GM19193 (cell line): ENCODE results near the gene ZFYVE21.

Source experiments
- POLR2A ChIP-seq: IDR thresholded peaks from 4 replicates; pipeline ENCODE4 v1.6.1; 2011; ENCODE audit not compliant: insufficient read depth, insufficient read length; ENCODE audit errors: extremely low read depth

The ZFYVE21 gene

GRCh38 chr14:103767336-103767894, 51.8 kb downstream of the ZFYVE21 start:
- TF ChIP-seq POLR2A: no peak

GRCh38 chr14:103770500-103770899, 54.9 kb downstream of the ZFYVE21 start:
- no peak for TF ChIP-seq POLR2A

- TF ChIP-seq POLR2A: no peak
Observed at GRCh38 chr14:103770902-103771301, 55.3 kb downstream of the ZFYVE21 start.

DNA sequence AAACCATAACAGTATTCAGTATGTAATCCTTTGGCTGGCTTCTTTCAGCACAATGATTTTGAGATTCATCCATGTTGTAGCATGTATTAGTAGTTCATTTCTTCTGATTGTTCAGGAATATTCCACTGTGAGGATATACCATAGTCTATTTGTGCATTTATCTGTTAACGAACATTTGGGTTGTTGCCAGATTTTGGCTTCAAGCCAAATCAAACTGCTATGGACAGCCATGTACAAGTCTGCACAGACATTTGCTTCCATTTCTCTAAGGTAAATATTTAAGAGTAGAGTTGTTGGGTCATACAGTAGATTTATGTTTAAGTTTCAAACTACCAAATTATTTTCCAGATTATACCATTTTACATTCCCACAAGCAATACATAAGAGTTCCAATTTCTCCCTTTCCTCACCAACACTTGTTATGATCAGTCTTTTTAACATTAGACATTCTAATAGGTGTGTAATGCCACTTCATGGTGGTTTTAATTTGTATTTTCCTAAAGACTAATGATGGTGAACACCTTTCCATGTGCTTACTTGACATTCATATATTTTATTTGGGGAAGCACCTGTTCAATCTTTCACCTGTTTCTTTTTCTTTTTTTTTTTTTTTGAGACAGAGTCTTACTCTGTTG, 56.6 kb downstream of the ZFYVE21 start:
- no peak for TF ChIP-seq POLR2A

GRCh38 chr14:103773521-103773920, 57.9 kb downstream of the ZFYVE21 start:
- TF ChIP-seq POLR2A: no peak

GRCh38 chr14:103775506-103775905, 59.9 kb downstream of the ZFYVE21 start:
- TF ChIP-seq POLR2A: no peak

DNA sequence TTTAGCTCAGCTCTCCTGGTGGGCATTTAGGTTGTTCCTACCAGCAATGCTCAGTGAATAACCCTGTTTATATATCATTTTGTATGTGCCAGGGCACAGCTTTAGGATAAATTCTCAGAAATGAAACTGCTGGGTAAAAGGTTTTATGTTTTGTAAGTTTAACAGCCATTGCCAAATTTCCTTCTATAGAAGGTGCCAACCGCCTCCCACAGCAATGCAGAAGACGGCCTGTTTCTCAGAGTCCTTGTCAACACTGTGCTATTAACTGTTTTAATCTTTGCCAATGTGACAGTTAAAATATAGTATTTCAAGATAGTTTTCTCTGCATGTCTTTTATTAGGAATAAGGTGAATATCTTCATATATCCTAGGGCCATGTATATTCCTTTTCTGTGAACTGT, 66.8 kb downstream of the ZFYVE21 start:
- TF ChIP-seq POLR2A: no peak
